Mucosa of descending colon (tissue), 3 donors: Measurements from ENCODE around the gene IQCM. TPM values are rescaled to one million over a fixed set of nuclear protein-coding genes. Genes with fewer than 3 reads are reported as not detected.

Source experiments
- ATAC-seq: fragments of 200-7000 bp; cut with Tn5 transposase; one replicate; pipeline ENCODE4 v1.9.1; 2020; ENCODE audit warnings: mild to moderate bottlenecking, moderate library complexity
- DNase-seq, 3 donors: peaks; one replicate each; pipeline ENCODE4 v3.0.0-alpha.2; 2020
- H3K36me3 ChIP-seq: fragments of 200-600 bp; one replicate; pipeline ENCODE4 v1.8.0; 2021; ENCODE audit warnings: low read depth, mild to moderate bottlenecking
- H3K4me1 ChIP-seq: fragments of 200-600 bp; one replicate; pipeline ENCODE4 v1.8.0; 2021; ENCODE audit warnings: low read depth, mild to moderate bottlenecking
- H3K4me3 ChIP-seq: fragments of 200-600 bp; one replicate; pipeline ENCODE4 v1.8.0; 2021; ENCODE audit warnings: mild to moderate bottlenecking
- H3K9me3 ChIP-seq: fragments of 200-600 bp; one replicate; pipeline ENCODE4 v1.8.0; 2021; ENCODE audit warnings: mild to moderate bottlenecking
- CTCF ChIP-seq: fragments of 200-600 bp; IDR thresholded peaks from one replicate; pipeline ENCODE4 v1.8.0; 2022; ENCODE audit warnings: antibody characterized with exemption, mild to moderate bottlenecking
- intact Hi-C, 2 donors: fragments of 100-400 bp; cut with DNase I in 1 of 2; cut with micrococcal nuclease in 1 of 2; formaldehyde crosslinking; loops; one replicate each; pipeline versions ENCODE4 v1.11.0 to v1.11.1; 2022; cut with DNase I, micrococcal nuclease
- total RNA-seq, 3 donors: library from RNA; stranded (reverse); fragmentation: NEBNext Ultra II Directional in 2 of 3; extraction: Animal tissue kit (Norgen Biotek cat#: 25700) in 2 of 3; gene quantifications; one replicate each; pipeline versions ENCODE4 v1.2.1 to v1.2.4, GENCODE V29; 2021 to 2023
- donor health status: DM: no; HTN: no; CAD: no; lungs with moderate emphysema.
- donor health status: DM: no; HTN: no; CAD: no.
- donor health status: DM: no; HTN: yes; CAD: no.

IQCM gene
- total RNA-seq, 3 donors from 2014 or later = 3.0 to 16.8 (median 5.2) TPM

GRCh38 chr4:149443537-149443936, 372.1 kb downstream of the IQCM start:
- H3K36me3 ChIP-seq = no peaks in the 10 kb centered on the region
- ATAC-seq (no peak), DNase-seq (no peak)
- H3K4me3 ChIP-seq = no peak overlapping the region
- no peak for TF ChIP-seq CTCF
- H3K9me3 ChIP-seq = no peaks in the 10 kb centered on the region
- no peaks in the 10 kb centered on the region for H3K4me1 ChIP-seq
- intact Hi-C loops = no loop called here

GRCh38 chr4:149441338-149441737, 374.3 kb downstream of the IQCM start:
- no peaks in the 10 kb centered on the region for H3K4me1 ChIP-seq
- H3K36me3 ChIP-seq = no peaks in the 10 kb centered on the region
- no peak overlapping the region for H3K4me3 ChIP-seq
- H3K9me3 ChIP-seq = no peaks in the 10 kb centered on the region
- intact Hi-C loops = no loop called here
- no peak for TF ChIP-seq CTCF
- ATAC-seq (no peak), DNase-seq (no peak)

GRCh38 chr4:149426461-149426860, 389.2 kb downstream of the IQCM start:
- no peak overlapping the region for H3K4me3 ChIP-seq
- DNase-seq = no peak
- H3K9me3 ChIP-seq = no peaks in the 10 kb centered on the region
- no peak for TF ChIP-seq CTCF
- no peak for ATAC-seq
- H3K36me3 ChIP-seq = no peaks in the 10 kb centered on the region
- intact Hi-C loops = no loop called here
- H3K4me1 ChIP-seq = no peaks in the 10 kb centered on the region

- no peaks in the 10 kb centered on the region for H3K36me3 ChIP-seq
- no peaks in the 10 kb centered on the region for H3K4me1 ChIP-seq
- no peak for TF ChIP-seq CTCF
- DNase-seq = no peak
- intact Hi-C loops = no loop called here
- ATAC-seq = no peak
- no peak overlapping the region for H3K4me3 ChIP-seq
- no peaks in the 10 kb centered on the region for H3K9me3 ChIP-seq
Observed at GRCh38 chr4:149409555-149409962, 406.1 kb downstream of the IQCM start.

GRCh38 chr4:149409146-149409545, 406.5 kb downstream of the IQCM start:
- no peak for DNase-seq
- Histone ChIP-seq H3K36me3 (no peaks in the 10 kb centered on the region), H3K9me3 (no peaks in the 10 kb centered on the region), H3K4me3 (no peak overlapping the region), H3K4me1 (no peaks in the 10 kb centered on the region)
- intact Hi-C loops = no loop called here
- ATAC-seq = no peak
- no peak for TF ChIP-seq CTCF

- Histone ChIP-seq H3K4me3 (no peak overlapping the region), H3K9me3 (no peaks in the 10 kb centered on the region), H3K36me3 (no peaks in the 10 kb centered on the region), H3K4me1 (no peaks in the 10 kb centered on the region)
- DNase-seq (no peak), ATAC-seq (no peak)
- no peak for TF ChIP-seq CTCF
- intact Hi-C loops = no loop called here
Observed at GRCh38 chr4:149404143-149404542, 411.5 kb downstream of the IQCM start.
